Subcutaneous abdominal adipose tissue (tissue), 5 donors: ENCODE results near the gene GMPR.

Experiments used
- H3K27ac ChIP-seq: one replicate; pipeline ENCODE4 v1.7.0; 2013; ENCODE audit warnings: low read depth, mild to moderate bottlenecking, inconsistent platforms, low read length, moderate library complexity
- H3K27me3 ChIP-seq, 5 donors: one replicate each; pipeline ENCODE4 v1.7.0; 2013; ENCODE audit warnings: low read length in 5 of 5, inconsistent platforms in 1 of 5; ENCODE audit not compliant: control insufficient read depth in 5 of 5, insufficient read depth in 4 of 5
- H3K36me3 ChIP-seq, 5 donors: one replicate each; pipeline ENCODE4 v1.7.0; 2013; ENCODE audit warnings: low read length in 5 of 5; ENCODE audit not compliant: control insufficient read depth in 5 of 5, insufficient read depth in 5 of 5
- H3K4me1 ChIP-seq, 5 donors: one replicate each; pipeline ENCODE4 v1.7.0; 2013; ENCODE audit warnings: low read length in 5 of 5, mild to moderate bottlenecking in 3 of 5, moderate library complexity in 1 of 5; ENCODE audit not compliant: control insufficient read depth in 5 of 5, insufficient read depth in 5 of 5
- H3K4me3 ChIP-seq, 5 donors: one replicate each; pipeline ENCODE4 v1.7.0; 2013; ENCODE audit warnings: low read length in 5 of 5, low read depth in 1 of 5
- H3K9ac ChIP-seq, 5 donors: one replicate each; pipeline ENCODE4 v1.7.0; 2013; ENCODE audit warnings: low read length in 5 of 5, mild to moderate bottlenecking in 4 of 5, moderate library complexity in 3 of 5
- H3K9me3 ChIP-seq, 5 donors: one replicate each; pipeline ENCODE4 v1.7.0; 2013; ENCODE audit warnings: low read length in 5 of 5; ENCODE audit not compliant: control insufficient read depth in 5 of 5
- donor health status: healthy.
- donor health status: healthy.
- donor health status: healthy.
- donor health status: healthy.
- donor health status: healthy.

The GMPR gene

DNA sequence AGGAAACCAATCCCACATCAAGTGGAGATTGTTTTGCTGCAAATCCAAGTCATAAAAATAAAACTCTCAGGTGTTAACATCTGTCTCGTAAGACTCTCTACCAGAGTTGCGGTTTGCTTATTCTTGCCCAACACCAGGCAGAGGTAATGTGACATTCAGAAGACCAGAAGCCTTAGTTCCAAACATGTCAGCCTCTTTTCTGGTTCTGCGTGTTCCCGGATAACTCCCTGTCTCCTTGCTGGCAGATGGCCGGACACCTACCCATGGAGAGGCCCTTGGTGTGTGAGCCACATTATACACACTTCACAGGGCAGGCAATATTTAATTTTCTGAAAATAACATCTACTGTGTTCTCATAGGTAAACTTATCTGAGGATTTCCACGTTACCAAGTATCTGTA is 73.4 kb downstream of the GMPR start:
- H3K4me3 ChIP-seq: no peak overlapping the region
- H3K27me3 ChIP-seq: no peaks in the 10 kb centered on the region
- H3K9ac ChIP-seq: no peak overlapping the region
- H3K4me1 ChIP-seq: peaks cover 0 to 1% (median 0%) of the 10 kb centered on the region in 5 donors
- no peak overlapping the region for H3K27ac ChIP-seq
- H3K36me3 ChIP-seq: peaks cover 0 to 3% (median 0%) of the 10 kb centered on the region in 5 donors
- H3K9me3 ChIP-seq: no peaks in the 10 kb centered on the region

DNA sequence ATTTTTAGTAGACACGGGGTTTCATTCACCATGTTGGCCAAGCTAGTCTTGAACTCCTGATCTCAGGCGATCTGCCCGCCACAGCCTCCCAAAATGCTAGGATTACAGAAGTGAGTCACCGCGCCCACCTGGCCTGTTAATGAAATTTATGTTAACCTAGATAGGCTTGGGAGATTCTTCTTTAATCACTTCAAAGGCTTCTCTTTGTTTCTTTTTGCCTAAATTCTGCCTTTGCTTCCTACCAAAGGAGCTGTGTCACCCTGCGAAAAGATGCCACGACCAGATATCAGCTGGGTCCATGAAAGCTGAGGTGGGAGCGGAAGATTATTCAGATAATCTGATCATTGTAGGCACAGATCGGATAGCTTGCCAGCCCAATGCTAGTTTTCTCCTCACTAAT is 75.3 kb downstream of the GMPR start:
- Histone ChIP-seq H3K4me3 (no peak overlapping the region), H3K27me3 (no peaks in the 10 kb centered on the region), H3K36me3 (peaks cover 0 to 3% (median 0%) of the 10 kb centered on the region in 5 donors), H3K27ac (no peak overlapping the region), H3K9me3 (no peaks in the 10 kb centered on the region), H3K9ac (no peak overlapping the region), H3K4me1 (peaks cover 0 to 4% (median 3%) of the 10 kb centered on the region in 5 donors)

- peaks cover 0 to 3% (median 0%) of the 10 kb centered on the region in 5 donors for H3K36me3 ChIP-seq
- H3K9me3 ChIP-seq: no peaks in the 10 kb centered on the region
- H3K27ac ChIP-seq: no peak overlapping the region
- H3K9ac ChIP-seq: no peak overlapping the region
- no peaks in the 10 kb centered on the region for H3K27me3 ChIP-seq
- H3K4me3 ChIP-seq: no peak overlapping the region
- peaks cover 0 to 8% (median 5%) of the 10 kb centered on the region in 5 donors for H3K4me1 ChIP-seq
Measured at GRCh38 chr6:16314296-16314695, 75.9 kb downstream of the GMPR start.

GRCh38 chr6:16316741-16317251 is 78.4 kb downstream of the GMPR start:
- H3K9ac ChIP-seq: no peak overlapping the region
- peaks cover 6 to 31% (median 28%) of the 10 kb centered on the region in 5 donors for H3K4me1 ChIP-seq
- H3K9me3 ChIP-seq: no peaks in the 10 kb centered on the region
- no peak overlapping the region for H3K27ac ChIP-seq
- no peaks in the 10 kb centered on the region for H3K36me3 ChIP-seq
- no peaks in the 10 kb centered on the region for H3K27me3 ChIP-seq
- no peak overlapping the region for H3K4me3 ChIP-seq

GRCh38 chr6:16318538-16318937 is 80.2 kb downstream of the GMPR start:
- Histone ChIP-seq H3K27me3 (no peaks in the 10 kb centered on the region), H3K9me3 (no peaks in the 10 kb centered on the region), H3K27ac (no peak overlapping the region), H3K9ac (no peak overlapping the region), H3K36me3 (no peaks in the 10 kb centered on the region), H3K4me1 (peaks cover 6 to 44% (median 28%) of the 10 kb centered on the region in 5 donors), H3K4me3 (no peak overlapping the region)

GRCh38 chr6:16318953-16319720 is 80.8 kb downstream of the GMPR start:
- Histone ChIP-seq H3K27me3 (no peaks in the 10 kb centered on the region), H3K4me3 (no peak overlapping the region), H3K36me3 (no peaks in the 10 kb centered on the region), H3K9ac (no peak overlapping the region), H3K9me3 (no peaks in the 10 kb centered on the region), H3K4me1 (peaks cover 6 to 44% (median 28%) of the 10 kb centered on the region in 5 donors), H3K27ac (peak overlapping the region; percentile 34)

GRCh38 chr6:16319813-16320532 is 81.6 kb downstream of the GMPR start:
- Histone ChIP-seq H3K4me1 (peaks cover 6 to 47% (median 28%) of the 10 kb centered on the region in 5 donors), H3K9ac (peak overlapping the region in 1 of 5 donors; percentile 26), H3K9me3 (no peaks in the 10 kb centered on the region), H3K27ac (peak overlapping the region; percentile 56), H3K27me3 (no peaks in the 10 kb centered on the region), H3K36me3 (no peaks in the 10 kb centered on the region), H3K4me3 (peak overlapping the region; percentile 2 to 54 (median 24))

DNA sequence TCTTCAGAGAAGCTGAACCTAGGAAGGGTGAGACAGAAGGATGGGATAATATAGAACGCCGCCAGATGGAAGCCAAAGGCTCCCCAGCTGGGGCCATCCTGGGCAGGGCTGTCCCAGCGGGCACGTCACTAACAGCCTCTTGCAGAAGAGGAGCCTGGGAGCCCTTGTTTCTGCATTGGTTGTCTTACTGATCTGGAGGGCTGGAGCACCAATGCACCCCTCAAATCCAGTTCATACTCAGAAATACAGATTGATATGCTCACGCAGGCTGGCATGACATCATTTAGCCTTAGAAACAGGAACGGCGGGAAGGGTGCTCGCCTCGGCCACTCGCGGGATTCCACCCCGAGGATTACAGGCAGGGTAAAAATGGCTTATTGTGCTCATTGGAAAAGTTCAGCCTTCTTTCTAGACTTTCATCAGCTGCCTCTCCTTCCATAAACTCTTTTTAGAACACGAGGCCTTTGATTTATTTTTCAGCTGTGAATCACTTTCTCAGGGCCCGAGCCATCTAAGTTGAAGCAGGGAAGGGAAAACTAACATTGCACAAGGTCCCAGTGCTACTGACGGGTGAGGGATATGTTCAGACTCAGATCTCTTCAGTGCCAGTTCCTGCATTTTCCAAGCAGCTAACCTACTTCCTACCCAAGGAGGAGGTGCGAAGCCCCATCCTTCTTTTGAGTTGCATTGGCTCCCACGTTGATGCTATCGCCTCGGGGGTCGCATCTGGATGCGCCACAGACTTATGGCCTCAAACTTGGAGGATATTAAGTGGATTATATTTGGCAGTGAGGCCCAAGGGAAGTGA is 82.3 kb downstream of the GMPR start:
- peak overlapping the region; percentile 2 to 54 (median 24) for H3K4me3 ChIP-seq
- peaks cover 0 to 2% (median 0%) of the 10 kb centered on the region in 5 donors for H3K36me3 ChIP-seq
- no peak overlapping the region for H3K9ac ChIP-seq
- no peaks in the 10 kb centered on the region for H3K27me3 ChIP-seq
- H3K9me3 ChIP-seq: no peaks in the 10 kb centered on the region
- peaks cover 6 to 47% (median 28%) of the 10 kb centered on the region in 5 donors for H3K4me1 ChIP-seq
- H3K27ac ChIP-seq: peak overlapping the region; percentile 56

DNA sequence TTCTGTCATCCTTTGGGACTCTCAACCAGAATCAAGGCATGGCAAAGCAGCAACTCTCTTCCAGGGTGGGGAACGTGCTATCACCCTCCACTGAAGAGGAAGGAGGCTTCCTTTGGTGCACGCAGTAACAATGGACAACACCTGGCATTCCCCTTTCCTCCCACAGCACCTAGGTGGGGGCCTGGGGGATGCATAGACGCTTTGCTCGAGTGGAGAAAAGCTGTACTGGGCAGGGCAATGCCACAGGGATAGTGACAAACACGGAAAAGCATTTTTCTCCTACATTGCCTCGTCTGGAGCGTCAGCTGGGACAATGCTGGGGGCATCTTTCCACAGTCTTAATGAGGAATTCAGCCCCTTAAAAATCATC is 82.9 kb downstream of the GMPR start:
- H3K9ac ChIP-seq: no peak overlapping the region
- no peaks in the 10 kb centered on the region for H3K27me3 ChIP-seq
- no peak overlapping the region for H3K4me3 ChIP-seq
- peaks cover 6 to 47% (median 28%) of the 10 kb centered on the region in 5 donors for H3K4me1 ChIP-seq
- H3K36me3 ChIP-seq: peaks cover 3 to 7% (median 5%) of the 10 kb centered on the region in 5 donors
- no peak overlapping the region for H3K27ac ChIP-seq
- H3K9me3 ChIP-seq: no peaks in the 10 kb centered on the region
